DOHH2 (cell line): Measurements from ENCODE around the gene B4GALNT4.

Experiments
- H3F3A ChIP-seq: fragments of 200-600 bp; sonication (generic), shearing (Covaris generic); 2 replicates; pipeline ENCODE4 v1.6.0; 2016; ENCODE audit warnings: antibody characterized with exemption, mild to moderate bottlenecking; ENCODE audit not compliant: control insufficient read depth, insufficient read depth
- H3K27ac ChIP-seq: fragments of 200-600 bp; sonication (generic); 2 replicates; pipeline ENCODE4 v1.5.1; 2014; ENCODE audit warnings: low read depth, mild to moderate bottlenecking, low read length, moderate library complexity
- H3K27me3 ChIP-seq: fragments of 200-600 bp; sonication (generic); 2 replicates; pipeline ENCODE4 v1.6.1; 2014; ENCODE audit warnings: mild to moderate bottlenecking, low read length, mixed read lengths; ENCODE audit not compliant: control insufficient read depth
- H3K36me3 ChIP-seq: fragments of 200-600 bp; sonication (generic); 2 replicates; pipeline ENCODE4 v1.6.1; 2014; ENCODE audit warnings: mild to moderate bottlenecking, low read length, moderate library complexity, mixed read lengths; ENCODE audit not compliant: control insufficient read depth
- H3K4me1 ChIP-seq: fragments of 200-600 bp; sonication (generic); 2 replicates; pipeline ENCODE4 v1.6.1; 2014; ENCODE audit warnings: mild to moderate bottlenecking, low read length, mixed read lengths; ENCODE audit not compliant: control insufficient read depth
- H3K4me2 ChIP-seq: fragments of 200-600 bp; sonication (generic); 2 replicates; pipeline ENCODE4 v1.6.0; 2014; ENCODE audit warnings: mild to moderate bottlenecking, low read length, moderate library complexity
- H3K4me3 ChIP-seq: fragments of 200-600 bp; sonication (generic); 2 replicates; pipeline ENCODE4 v1.5.1; 2014; ENCODE audit warnings: mild to moderate bottlenecking, low read length, mixed read lengths
- H3K79me2 ChIP-seq: fragments of 200-600 bp; sonication (generic); 2 replicates; pipeline ENCODE4 v1.6.1; 2014; ENCODE audit warnings: mild to moderate bottlenecking, low read length, mixed read lengths; ENCODE audit not compliant: control insufficient read depth
- H3K9me2 ChIP-seq: fragments of 200-600 bp; sonication (generic); replicated peaks from 2 replicates; pipeline ENCODE4 v1.6.1; 2014; ENCODE audit warnings: mild to moderate bottlenecking, low read length, mixed read lengths; ENCODE audit not compliant: control insufficient read depth
- H3K9me3 ChIP-seq: fragments of 200-600 bp; sonication (generic); 2 replicates; pipeline ENCODE4 v1.6.1; 2014; ENCODE audit warnings: antibody characterized with exemption, low read length, mixed read lengths; ENCODE audit not compliant: control insufficient read depth, insufficient read depth
- H4K20me1 ChIP-seq: fragments of 200-600 bp; sonication (generic); 2 replicates; pipeline ENCODE4 v1.6.0; 2014; ENCODE audit warnings: low read depth, mild to moderate bottlenecking, antibody characterized with exemption, low read length, moderate library complexity; ENCODE audit not compliant: control insufficient read depth, insufficient read depth
- EZH2phosphoT487 ChIP-seq: fragments of 200-600 bp; sonication (generic); IDR thresholded peaks from 2 replicates; pipeline ENCODE4 v1.6.1; 2017; ENCODE audit warnings: borderline replicate concordance, mild to moderate bottlenecking, antibody characterized with exemption, low read length, moderate library complexity, mixed read lengths
- TF ChIP-seq, protein P1 (sequence below): fragments of 200-600 bp; sonication (generic); IDR thresholded peaks from one replicate; pipeline ENCODE4 v1.5.1; 2014; ENCODE audit warnings: antibody characterized with exemption, mild to moderate bottlenecking, low read depth, low read length; ENCODE audit not compliant: poor library complexity, severe bottlenecking

Gene B4GALNT4

GRCh38 chr11:394858-395655 lies 25.8 kb downstream of the B4GALNT4 start:
- H3K27ac ChIP-seq, result no peak overlapping the region
- no peaks in the 10 kb centered on the region for H3K79me2 ChIP-seq
- H3K4me1 ChIP-seq, result peaks cover 6% of the 10 kb centered on the region
- H3K4me2 ChIP-seq, result no peak overlapping the region
- no peaks in the 10 kb centered on the region for H3K36me3 ChIP-seq
- no peak overlapping the region for H3K4me3 ChIP-seq
- H3K27me3 ChIP-seq, result peaks cover 2% of the 10 kb centered on the region; the same call in 1 of the 2 replicates
- no peaks in the 10 kb centered on the region for H3F3A ChIP-seq
- H3K9me3 ChIP-seq, result peaks cover 6% of the 10 kb centered on the region; the same call in 1 of the 2 replicates
- TF ChIP-seq EZH2phosphoT487, result no peak
- TF ChIP-seq, protein P1, sequence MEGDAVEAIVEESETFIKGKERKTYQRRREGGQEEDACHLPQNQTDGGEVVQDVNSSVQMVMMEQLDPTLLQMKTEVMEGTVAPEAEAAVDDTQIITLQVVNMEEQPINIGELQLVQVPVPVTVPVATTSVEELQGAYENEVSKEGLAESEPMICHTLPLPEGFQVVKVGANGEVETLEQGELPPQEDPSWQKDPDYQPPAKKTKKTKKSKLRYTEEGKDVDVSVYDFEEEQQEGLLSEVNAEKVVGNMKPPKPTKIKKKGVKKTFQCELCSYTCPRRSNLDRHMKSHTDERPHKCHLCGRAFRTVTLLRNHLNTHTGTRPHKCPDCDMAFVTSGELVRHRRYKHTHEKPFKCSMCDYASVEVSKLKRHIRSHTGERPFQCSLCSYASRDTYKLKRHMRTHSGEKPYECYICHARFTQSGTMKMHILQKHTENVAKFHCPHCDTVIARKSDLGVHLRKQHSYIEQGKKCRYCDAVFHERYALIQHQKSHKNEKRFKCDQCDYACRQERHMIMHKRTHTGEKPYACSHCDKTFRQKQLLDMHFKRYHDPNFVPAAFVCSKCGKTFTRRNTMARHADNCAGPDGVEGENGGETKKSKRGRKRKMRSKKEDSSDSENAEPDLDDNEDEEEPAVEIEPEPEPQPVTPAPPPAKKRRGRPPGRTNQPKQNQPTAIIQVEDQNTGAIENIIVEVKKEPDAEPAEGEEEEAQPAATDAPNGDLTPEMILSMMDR, result no peak
- no peaks in the 10 kb centered on the region for H4K20me1 ChIP-seq
- H3K9me2 ChIP-seq, result no peaks in the 10 kb centered on the region

GRCh38 chr11:395866-396265 lies 26.6 kb downstream of the B4GALNT4 start:
- Histone ChIP-seq H3K27ac (no peak overlapping the region), H3K4me2 (no peak overlapping the region), H3K36me3 (no peaks in the 10 kb centered on the region), H3K4me1 (peaks cover 6% of the 10 kb centered on the region), H3K9me3 (peaks cover 9% of the 10 kb centered on the region; the same call in 1 of the 2 replicates), H3K4me3 (no peak overlapping the region), H4K20me1 (no peaks in the 10 kb centered on the region), H3K27me3 (peaks cover 2% of the 10 kb centered on the region; the same call in 1 of the 2 replicates), H3K9me2 (no peaks in the 10 kb centered on the region), H3K79me2 (no peaks in the 10 kb centered on the region), H3F3A (no peaks in the 10 kb centered on the region)
- TF ChIP-seq, protein P1, result no peak
- no peak for TF ChIP-seq EZH2phosphoT487

DNA sequence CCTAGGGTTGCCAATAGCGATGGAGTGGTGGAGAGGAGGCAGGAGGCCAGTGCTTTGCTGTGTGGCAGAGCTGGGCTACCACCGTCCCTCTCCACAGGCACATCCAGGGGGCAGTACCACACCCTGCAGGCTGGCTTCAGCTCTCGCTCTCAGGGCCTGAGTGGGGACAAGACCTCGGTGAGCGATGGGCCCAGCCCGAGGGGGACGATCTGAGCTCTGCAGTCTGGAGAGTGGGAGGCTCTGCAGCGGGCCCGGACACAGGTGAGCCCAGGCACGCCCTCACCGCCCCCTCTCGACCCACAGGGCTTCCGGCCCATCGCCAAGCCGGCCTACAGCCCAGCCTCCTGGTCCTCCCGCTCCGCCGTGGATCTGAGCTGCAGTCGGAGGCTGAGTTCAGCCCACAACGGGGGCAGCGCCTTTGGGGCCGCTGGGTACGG lies 27.2 kb downstream of the B4GALNT4 start:
- H3K4me3 ChIP-seq, result no peak overlapping the region
- peak overlapping the region; percentile 50; the same call in 1 of the 2 replicates for H3K4me2 ChIP-seq
- H3F3A ChIP-seq, result no peaks in the 10 kb centered on the region
- H4K20me1 ChIP-seq, result no peaks in the 10 kb centered on the region
- H3K27me3 ChIP-seq, result peaks cover 2% of the 10 kb centered on the region; the same call in 1 of the 2 replicates
- H3K79me2 ChIP-seq, result no peaks in the 10 kb centered on the region
- H3K9me3 ChIP-seq, result peaks cover 9% of the 10 kb centered on the region; the same call in 1 of the 2 replicates
- TF ChIP-seq EZH2phosphoT487, result no peak
- TF ChIP-seq, protein P1, result no peak
- H3K9me2 ChIP-seq, result no peaks in the 10 kb centered on the region
- H3K27ac ChIP-seq, result no peak overlapping the region
- no peaks in the 10 kb centered on the region for H3K36me3 ChIP-seq
- H3K4me1 ChIP-seq, result peaks cover 6% of the 10 kb centered on the region
